HepG2 (cell line): ENCODE data around the gene VPS9D1. TPM values are rescaled to one million over a fixed set of nuclear protein-coding genes. Genes with fewer than 3 reads are reported as not detected.
A peak's percentile ranks its signal among the peaks of the same experiment; 100 is the strongest.

Experiments
- BCL3 ChIP-seq: sonication (generic); formaldehyde crosslinking; IDR thresholded peaks from 2 replicates; pipeline ENCODE4 v1.5.1; 2020; ENCODE audit warnings: mild to moderate bottlenecking, missing genetic modification reagents, moderate library complexity
- BHLHE40 ChIP-seq: IDR thresholded peaks from 2 replicates; pipeline ENCODE4 v1.6.1; 2011; ENCODE audit warnings: low read length, improper control_type of control experiment
- DBP ChIP-seq: sonication (generic); formaldehyde crosslinking; IDR thresholded peaks from 2 replicates; pipeline ENCODE4 v1.4.0; 2020; ENCODE audit warnings: missing genetic modification reagents; ENCODE audit errors: not compliant biosample characterization
- DNMT1 ChIP-seq: sonication (generic); formaldehyde crosslinking; IDR thresholded peaks from 2 replicates; pipeline ENCODE4 v1.5.1; 2020; ENCODE audit warnings: mild to moderate bottlenecking, missing genetic modification reagents
- GATAD1 ChIP-seq: IDR thresholded peaks from 2 replicates; pipeline ENCODE4 v1.6.1; 2016; ENCODE audit warnings: missing genetic modification reagents, missing compliant biosample characterization
- KLF9 ChIP-seq: IDR thresholded peaks from 2 replicates; pipeline ENCODE4 v1.6.1; 2016; ENCODE audit warnings: low read depth
- MAX ChIP-seq: IDR thresholded peaks from 2 replicates; pipeline ENCODE4 v1.6.1; 2012; ENCODE audit warnings: inconsistent platforms
- SIN3A ChIP-seq: IDR thresholded peaks from 2 replicates; pipeline ENCODE4 v1.6.1; 2011; ENCODE audit warnings: low read depth, mild to moderate bottlenecking, control low read depth, low read length, borderline replicate concordance
- THAP9 ChIP-seq: sonication (generic); formaldehyde crosslinking; IDR thresholded peaks from 2 replicates; pipeline ENCODE4; 2020; ENCODE audit warnings: missing genetic modification reagents, mild to moderate bottlenecking, borderline replicate concordance
- YY1 ChIP-seq: IDR thresholded peaks from 2 replicates; pipeline ENCODE4 v1.6.1; 2011; ENCODE audit warnings: low read length, low read depth, moderate library complexity, mild to moderate bottlenecking; ENCODE audit not compliant: insufficient read depth, insufficient replicate concordance
- ZBTB33 ChIP-seq: sonication (generic); formaldehyde crosslinking; IDR thresholded peaks from 2 replicates; pipeline ENCODE4 v1.4.0; 2020; ENCODE audit warnings: missing genetic modification reagents
- ZBTB42 ChIP-seq: sonication (generic); formaldehyde crosslinking; IDR thresholded peaks from 2 replicates; pipeline ENCODE4 v1.5.0; 2020; ENCODE audit warnings: mild to moderate bottlenecking, missing genetic modification reagents
- ZNF207 ChIP-seq: fragments of 450-650 bp; IDR thresholded peaks from 2 replicates; pipeline ENCODE4 v1.6.1; 2016; ENCODE audit warnings: antibody characterized with exemption, borderline replicate concordance
- ZNF235 ChIP-seq: sonication (generic); formaldehyde crosslinking; IDR thresholded peaks from 2 replicates; pipeline ENCODE4 v1.8.1; 2023; ENCODE audit warnings: mild to moderate bottlenecking, missing genetic modification reagents, borderline replicate concordance
- ZNF317 ChIP-seq: sonication (generic); formaldehyde crosslinking; IDR thresholded peaks from 2 replicates; pipeline ENCODE4 v1.5.0; 2020; ENCODE audit warnings: mild to moderate bottlenecking, missing genetic modification reagents
- ZNF484 ChIP-seq: sonication (generic); formaldehyde crosslinking; IDR thresholded peaks from 2 replicates; pipeline ENCODE4 v1.5.1; 2020; ENCODE audit warnings: mild to moderate bottlenecking, low read depth, missing genetic modification reagents, borderline replicate concordance
- ZNF530 ChIP-seq: sonication (generic); formaldehyde crosslinking; IDR thresholded peaks from 2 replicates; pipeline ENCODE4 v1.5.0; 2020; ENCODE audit warnings: low read depth, mild to moderate bottlenecking, missing genetic modification reagents
- ZNF549 ChIP-seq: sonication (generic); formaldehyde crosslinking; IDR thresholded peaks from 2 replicates; pipeline ENCODE4 v1.5.0; 2020; ENCODE audit warnings: missing genetic modification reagents
- ZNF570 ChIP-seq: sonication (generic); formaldehyde crosslinking; IDR thresholded peaks from 2 replicates; pipeline ENCODE4 v1.4.0; 2020; ENCODE audit warnings: mild to moderate bottlenecking, missing genetic modification reagents, borderline replicate concordance
- ZNF782 ChIP-seq: sonication (generic); formaldehyde crosslinking; IDR thresholded peaks from 2 replicates; pipeline ENCODE4 v1.4.0; 2020; ENCODE audit warnings: missing genetic modification reagents, mild to moderate bottlenecking, borderline replicate concordance
- ZSCAN31 ChIP-seq: sonication (generic); formaldehyde crosslinking; IDR thresholded peaks from 2 replicates; pipeline ENCODE4 v1.5.0; 2020; ENCODE audit warnings: low read depth, mild to moderate bottlenecking, missing genetic modification reagents
- polyA plus RNA-seq, 8 experiments: library from polyadenylated mRNA; depleted of rRNA in 3 of 8; stranded (reverse) in 7 of 8; unstranded in 1 of 8; fragments of >200 nt; fragmentation: Illumina TruSeq in 4 of 8; extraction: Trizol in 4 of 8; gene quantifications; 2 replicates each; pipeline versions ENCODE4 v1.2.1 to v1.2.3, GENCODE V29; 2011 to 2016; ENCODE audit warnings: low read depth in 4 of 8, missing spikeins in 1 of 8, mixed read lengths in 1 of 8; ENCODE audit not compliant: insufficient read depth in 1 of 8
- total RNA-seq, 5 experiments: library from RNA; depleted of rRNA; stranded (reverse); fragments of >200 nt; fragmentation: Illumina TruSeq; extraction: Trizol; gene quantifications; 2 replicates each; pipeline ENCODE4 v1.2.3, GENCODE V29; 2016; ENCODE audit warnings: low read depth in 1 of 5

The VPS9D1 gene
- total and polyA plus RNA-seq, 2 of the 13 experiments (the other 11 are each of a cell fraction or from before 2014, with no cell fraction given): 10.1 to 13.2 TPM

- TF ChIP-seq ZNF317 (CRISPR knock-in tag) (no peak), ZBTB42 (CRISPR knock-in tag) (peak; percentile 42; the same call in 1 of the 2 replicates), SIN3A (peak; percentile 56; the same call in 1 of the 2 replicates), DNMT1 (CRISPR knock-in tag) (peak; percentile 94), ZSCAN31 (CRISPR knock-in tag) (peak; percentile 89), GATAD1 (CRISPR knock-in tag) (peak; percentile 94), BCL3 (CRISPR knock-in tag) (peak; percentile 97), MAX (peak; percentile 96), DBP (CRISPR knock-in tag) (peak; percentile 5), YY1 (peak; percentile 94), BHLHE40 (no peak; the same call in none of the 2 replicates), ZNF235 (CRISPR knock-in tag) (no peak; the same call in 1 of the 2 replicates), ZNF549 (0 out of 2 replicates have a peak, but pooled peaks have one; percentile 48), ZNF207 (no peak), ZBTB33 (CRISPR knock-in tag) (no peak), ZNF530 (no peak), THAP9 (CRISPR knock-in tag) (no peak), KLF9 (no peak), ZNF570 (CRISPR knock-in tag) (0 out of 2 replicates have a peak, but pooled peaks have one; percentile 52), ZNF782 (peak; percentile 71; the same call in 1 of the 2 replicates), ZNF484 (CRISPR knock-in tag) (no peak)
Observed at GRCh38 chr16:89720813-89721545, at the start of gene VPS9D1, which contains the start of gene ZNF276 (continued).
